Gastrocnemius medialis (tissue), 4 donors: ENCODE results near the gene AGTRAP.

ENCODE experiments used
- CTCF ChIP-seq, 5 experiments: fragments of 450-650 bp in 3 of 5; fragments of 200-600 bp in 2 of 5; sonication (generic) in 2 of 5; IDR thresholded peaks in 4 of 5; conservative IDR thresholded peaks in 1 of 5; 1 replicate in 4 of 5; 2 replicates in 1 of 5; pipeline ENCODE4 v1.5.1; 2016 to 2019; ENCODE audit warnings: antibody characterized with exemption in 5 of 5, mild to moderate bottlenecking in 3 of 5, moderate library complexity in 3 of 5
- POLR2A ChIP-seq, 2 donors: fragments of 450-650 bp; IDR thresholded peaks; one replicate each; pipeline ENCODE4 v1.6.1; 2017; ENCODE audit warnings: antibody characterized with exemption in 2 of 2, mild to moderate bottlenecking in 2 of 2, moderate library complexity in 2 of 2

GRCh38 chr1:11735531-11735853 is 444 bp upstream of the AGTRAP start:
- TF ChIP-seq CTCF (IDR thresholded peaks at IDR 0.05 in 4 of 5, conservative IDR thresholded peaks at IDR 0.05 in 1 of 5) (no peak), POLR2A (IDR thresholded peaks at IDR 0.05) (no peak)
